Uterus (tissue), 2 donors: ENCODE results near the gene IQCB1.

ENCODE experiments used
- POLR2A ChIP-seq, 2 donors: fragments of 450-650 bp; IDR thresholded peaks; one replicate each; pipeline ENCODE4 v1.6.1; 2016; ENCODE audit warnings: antibody characterized with exemption in 2 of 2, mild to moderate bottlenecking in 1 of 2, moderate library complexity in 1 of 2
- TF ChIP-seq, protein P1 (sequence below), 4 experiments: fragments of 200-600 bp in 2 of 4; fragments of 450-650 bp in 2 of 4; sonication (generic) in 2 of 4; IDR thresholded peaks; one replicate each; pipeline ENCODE4 v1.5.1; 2016 to 2019; ENCODE audit warnings: antibody characterized with exemption in 4 of 4, mild to moderate bottlenecking in 2 of 4, moderate library complexity in 1 of 4

DNA sequence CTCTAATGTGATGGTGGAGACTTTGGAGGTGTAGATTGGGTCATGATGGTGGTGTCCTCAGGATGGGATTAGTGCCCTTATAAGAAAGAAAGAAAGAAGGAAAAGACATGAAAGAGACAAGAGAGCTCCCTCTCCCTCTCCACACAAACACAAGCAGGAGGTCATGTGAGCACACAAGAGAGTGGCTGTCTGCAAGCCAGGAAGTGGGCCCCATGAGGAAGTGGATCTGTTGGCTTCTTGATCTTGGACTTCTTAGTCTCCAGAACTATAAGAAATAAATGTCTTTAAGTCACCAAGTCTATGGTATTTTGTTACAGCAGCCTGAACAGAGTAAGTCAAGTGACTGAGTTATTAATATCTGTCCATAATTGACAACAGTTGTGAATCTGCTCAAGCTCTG is 17.1 kb downstream of the IQCB1 start:
- TF ChIP-seq POLR2A (IDR thresholded peaks at IDR 0.05), result no peak
- TF ChIP-seq, protein P1, sequence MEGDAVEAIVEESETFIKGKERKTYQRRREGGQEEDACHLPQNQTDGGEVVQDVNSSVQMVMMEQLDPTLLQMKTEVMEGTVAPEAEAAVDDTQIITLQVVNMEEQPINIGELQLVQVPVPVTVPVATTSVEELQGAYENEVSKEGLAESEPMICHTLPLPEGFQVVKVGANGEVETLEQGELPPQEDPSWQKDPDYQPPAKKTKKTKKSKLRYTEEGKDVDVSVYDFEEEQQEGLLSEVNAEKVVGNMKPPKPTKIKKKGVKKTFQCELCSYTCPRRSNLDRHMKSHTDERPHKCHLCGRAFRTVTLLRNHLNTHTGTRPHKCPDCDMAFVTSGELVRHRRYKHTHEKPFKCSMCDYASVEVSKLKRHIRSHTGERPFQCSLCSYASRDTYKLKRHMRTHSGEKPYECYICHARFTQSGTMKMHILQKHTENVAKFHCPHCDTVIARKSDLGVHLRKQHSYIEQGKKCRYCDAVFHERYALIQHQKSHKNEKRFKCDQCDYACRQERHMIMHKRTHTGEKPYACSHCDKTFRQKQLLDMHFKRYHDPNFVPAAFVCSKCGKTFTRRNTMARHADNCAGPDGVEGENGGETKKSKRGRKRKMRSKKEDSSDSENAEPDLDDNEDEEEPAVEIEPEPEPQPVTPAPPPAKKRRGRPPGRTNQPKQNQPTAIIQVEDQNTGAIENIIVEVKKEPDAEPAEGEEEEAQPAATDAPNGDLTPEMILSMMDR (IDR thresholded peaks at IDR 0.05), result no peak
